PC-3 (cell line): ENCODE measurements around the gene TBX20. TPM values are rescaled to one million over a fixed set of nuclear protein-coding genes. Genes with fewer than 3 reads are reported as not detected.

Experiments used
- ATAC-seq: fragments of 200-7000 bp; cut with Tn5 transposase; 2 replicates; pipeline ENCODE4 v1.9.1; 2020; ENCODE audit warnings: mild to moderate bottlenecking, moderate library complexity
- Bru-seq: library from RNA; stranded (reverse); fragments of 400-500 nt; gene quantifications from one replicate; lab custom pipeline; 2021; lab: Mats Ljungman, UMichigan
- BruChase-seq, 2 experiments: library from RNA; stranded (reverse); fragments of 400-500 nt; gene quantifications; one replicate each; lab custom pipeline; 2021; lab: Mats Ljungman, UMichigan
- BruUV-seq: library from RNA; stranded (reverse); fragments of 400-500 nt; replicated peaks from 2 replicates; lab custom pipeline; 2021; lab: Mats Ljungman, UMichigan
- CTCF ChIA-PET: fragments of 300-600 bp; sonication (Branson Sonifier 250); formaldehyde crosslinking; loops from one replicate; lab custom pipeline; 2022; ENCODE audit warnings: antibody characterized with exemption; lab: Charles Lee
- POLR2A ChIA-PET: fragments of 300-600 bp; sonication (Branson Sonifier 250); formaldehyde crosslinking; loops from one replicate; lab custom pipeline; 2022; ENCODE audit warnings: antibody characterized with exemption; ENCODE audit not compliant: unreplicated experiment; lab: Charles Lee
- DNase-seq: peaks from one replicate; pipeline ENCODE4 v3.0.0-alpha.2; 2015
- H2AFZ ChIP-seq: fragments of 300-600 bp; sonication (generic); 2 replicates; pipeline ENCODE4 v1.6.0; 2016; ENCODE audit warnings: antibody characterized with exemption, low read length
- H3F3A ChIP-seq: fragments of 300-600 bp; sonication (generic); one replicate; pipeline ENCODE4 v1.6.0; 2017; ENCODE audit warnings: antibody characterized with exemption, low read length, control low read depth, mild to moderate bottlenecking; ENCODE audit not compliant: unreplicated experiment
- H3K27ac ChIP-seq: fragments of 300-600 bp; sonication (generic); 2 replicates; pipeline ENCODE4 v1.5.1; 2016; ENCODE audit warnings: mild to moderate bottlenecking, low read length
- H3K27me3 ChIP-seq: fragments of 300-600 bp; sonication (generic); 2 replicates; pipeline ENCODE4 v1.6.1; 2016; ENCODE audit warnings: low read length, mixed read lengths
- H3K36me3 ChIP-seq: fragments of 300-600 bp; sonication (generic); 2 replicates; pipeline ENCODE4 v1.6.1; 2016; ENCODE audit warnings: low read depth, mixed run types, low read length, mixed read lengths
- H3K4me1 ChIP-seq: fragments of 300-600 bp; sonication (generic); 2 replicates; pipeline ENCODE4 v1.5.1; 2016; ENCODE audit warnings: low read length; ENCODE audit not compliant: insufficient read depth
- H3K4me2 ChIP-seq: fragments of 300-600 bp; sonication (generic); 2 replicates; pipeline ENCODE4 v1.6.0; 2016; ENCODE audit warnings: low read length
- H3K4me3 ChIP-seq: fragments of 300-600 bp; sonication (generic); 2 replicates; pipeline ENCODE4 v1.5.1; 2016; ENCODE audit warnings: mild to moderate bottlenecking, low read length, mixed read lengths
- H3K79me2 ChIP-seq: fragments of 300-600 bp; sonication (generic); 2 replicates; pipeline ENCODE4 v1.6.1; 2017; ENCODE audit warnings: low read length, mixed read lengths
- H3K9ac ChIP-seq: fragments of 300-600 bp; sonication (generic); 2 replicates; pipeline ENCODE4 v1.6.0; 2016; ENCODE audit warnings: mild to moderate bottlenecking, low read length
- H3K9me2 ChIP-seq: fragments of 300-600 bp; sonication (generic); replicated peaks from 2 replicates; pipeline ENCODE4 v1.6.1; 2016; ENCODE audit warnings: mixed run types, low read length, mixed read lengths
- H3K9me3 ChIP-seq: fragments of 300-600 bp; sonication (generic); 2 replicates; pipeline ENCODE4 v1.6.1; 2016; ENCODE audit warnings: low read length, mixed read lengths
- H4K20me1 ChIP-seq: fragments of 300-600 bp; sonication (generic); 2 replicates; pipeline ENCODE4 v1.6.1; 2016; ENCODE audit warnings: low read length, mixed read lengths
- CTCF ChIP-seq: fragments of 300-600 bp; sonication (generic); conservative IDR thresholded peaks from 2 replicates; pipeline ENCODE4 v1.5.1; 2017; ENCODE audit warnings: antibody characterized with exemption, low read depth, mild to moderate bottlenecking, low read length
- EZH2 ChIP-seq: fragments of 300-600 bp; sonication (generic); IDR thresholded peaks from one replicate; pipeline ENCODE4 v1.6.1; 2017; ENCODE audit warnings: antibody characterized with exemption, mild to moderate bottlenecking, low read length; ENCODE audit not compliant: unreplicated experiment
- EZH2phosphoT487 ChIP-seq: fragments of 300-600 bp; sonication (generic); IDR thresholded peaks from 2 replicates; pipeline ENCODE4 v1.6.1; 2018; ENCODE audit warnings: mild to moderate bottlenecking, antibody characterized with exemption, low read length, borderline replicate concordance
- intact Hi-C: fragments of 100-400 bp; cut with micrococcal nuclease; formaldehyde crosslinking; loops from 2 replicates; pipeline ENCODE4 v1.9.0; 2023
- long read RNA-seq: library from polyadenylated mRNA; unstranded; transcript quantifications from one replicate; pipeline ENCODE4 v2.0.0, GENCODE V29; 2021; ENCODE audit not compliant: unreplicated experiment
- total RNA-seq: library from RNA; depleted of rRNA; stranded (reverse); fragments of >200 nt; gene quantifications from 2 replicates; pipeline ENCODE4 v1.2.3, GENCODE V29; 2014; rRNA removed

TBX20 gene
- total RNA-seq (0.47 and 1.1 TPM in 2 replicates), Bru-seq, nascent RNA (percentile 41 among the genes with signal in this experiment), BruChase-seq, experiment 1, labeled RNA remaining after a 6-hour chase (percentile 27 among the genes with signal in this experiment), BruChase-seq, experiment 2, labeled RNA remaining after a 2-hour chase (percentile 26 among the genes with signal in this experiment)
- long read RNA-seq, result 0 reads

GRCh38 chr7:35253710-35254495 is at the start of gene TBX20:
TBX20 (minus strand) TSS chr7:35254100; CDS start chr7:35253620, 480 bp downstream.
- H3K4me1 ChIP-seq, result peaks cover 8% of the 10 kb centered on the region; the same call in 1 of the 2 replicates
- ATAC-seq (no peak), DNase-seq (no peak)
- POLR2A ChIA-PET, result no interaction called here
- peaks cover 30% of the 10 kb centered on the region for H3K27me3 ChIP-seq
- H3K4me3 ChIP-seq, result no peak within 1 kb of the TSS
- CTCF ChIA-PET, result no interaction called here
- intact Hi-C loops, result no loop called here
- no peaks in the 10 kb centered on the region for H3K9me2 ChIP-seq
- H3K36me3 ChIP-seq, result no peaks in the 10 kb centered on the region
- no peak within 1 kb of the TSS for H3K9ac ChIP-seq
- no peak within 1 kb of the TSS for H3K27ac ChIP-seq
- no TSS peak for BruUV-seq
- no peak within 1 kb of the TSS for H3K4me2 ChIP-seq
- no peak within 1 kb of the TSS for H2AFZ ChIP-seq
- H3K9me3 ChIP-seq, result no peaks in the 10 kb centered on the region
- no peaks in the 10 kb centered on the region for H3K79me2 ChIP-seq
- no peaks in the 10 kb centered on the region for H4K20me1 ChIP-seq
- H3F3A ChIP-seq, result no peaks in the 10 kb centered on the region
- TF ChIP-seq CTCF, result no peak
- no peak for TF ChIP-seq EZH2phosphoT487
- TF ChIP-seq EZH2, result no peak

GRCh38 chr7:35289376-35289775 is 35.5 kb upstream of the TBX20 start:
- no peaks in the 10 kb centered on the region for H3K27me3 ChIP-seq
- intact Hi-C loops, result no loop called here
- H3F3A ChIP-seq, result no peaks in the 10 kb centered on the region
- no peak overlapping the region for H2AFZ ChIP-seq
- ChIA-PET CTCF (no interaction called here), POLR2A (no interaction called here)
- no peaks in the 10 kb centered on the region; the same call in 1 of the 2 replicates for H3K4me1 ChIP-seq
- no peaks in the 10 kb centered on the region for H3K9me3 ChIP-seq
- no peak for ATAC-seq
- H3K79me2 ChIP-seq, result no peaks in the 10 kb centered on the region
- no peak overlapping the region for H3K9ac ChIP-seq
- H3K27ac ChIP-seq, result no peak overlapping the region
- no peak overlapping the region for H3K4me2 ChIP-seq
- no peaks in the 10 kb centered on the region for H4K20me1 ChIP-seq
- BruUV-seq, result no TSS peak
- no peak for TF ChIP-seq CTCF
- no peak for TF ChIP-seq EZH2phosphoT487
- no peak for TF ChIP-seq EZH2
- DNase-seq, result no peak
- H3K9me2 ChIP-seq, result no peaks in the 10 kb centered on the region
- H3K36me3 ChIP-seq, result no peaks in the 10 kb centered on the region
- no peak overlapping the region for H3K4me3 ChIP-seq

- Histone ChIP-seq H3K4me3 (no peak overlapping the region), H3K79me2 (no peaks in the 10 kb centered on the region), H3K9ac (no peak overlapping the region), H2AFZ (no peak overlapping the region), H4K20me1 (no peaks in the 10 kb centered on the region), H3K4me2 (no peak overlapping the region), H3K27ac (no peak overlapping the region), H3K9me3 (no peaks in the 10 kb centered on the region), H3F3A (no peaks in the 10 kb centered on the region), H3K36me3 (no peaks in the 10 kb centered on the region), H3K4me1 (no peaks in the 10 kb centered on the region; the same call in 1 of the 2 replicates), H3K27me3 (peaks cover 13% of the 10 kb centered on the region), H3K9me2 (no peaks in the 10 kb centered on the region)
- ChIA-PET POLR2A (no interaction called here), CTCF (no interaction called here)
- no peak for ATAC-seq
- intact Hi-C loops, result no loop called here
- DNase-seq, result no peak
- TF ChIP-seq EZH2 (no peak), CTCF (no peak), EZH2phosphoT487 (no peak)
- BruUV-seq, result no TSS peak
These were observed 33.1 kb upstream of the TBX20 start for GRCh38 chr7:35286986-35287385.
